ENCODE results near the gene CPT1B.
A peak's percentile ranks its signal among the peaks of the same experiment; 100 is the strongest.
"Not testable (repeated sequence)": the region's sequence is repeated elsewhere in the genome, so short reads cannot be mapped to it uniquely, and the experiment has no call there.

Gene CPT1B

DNA sequence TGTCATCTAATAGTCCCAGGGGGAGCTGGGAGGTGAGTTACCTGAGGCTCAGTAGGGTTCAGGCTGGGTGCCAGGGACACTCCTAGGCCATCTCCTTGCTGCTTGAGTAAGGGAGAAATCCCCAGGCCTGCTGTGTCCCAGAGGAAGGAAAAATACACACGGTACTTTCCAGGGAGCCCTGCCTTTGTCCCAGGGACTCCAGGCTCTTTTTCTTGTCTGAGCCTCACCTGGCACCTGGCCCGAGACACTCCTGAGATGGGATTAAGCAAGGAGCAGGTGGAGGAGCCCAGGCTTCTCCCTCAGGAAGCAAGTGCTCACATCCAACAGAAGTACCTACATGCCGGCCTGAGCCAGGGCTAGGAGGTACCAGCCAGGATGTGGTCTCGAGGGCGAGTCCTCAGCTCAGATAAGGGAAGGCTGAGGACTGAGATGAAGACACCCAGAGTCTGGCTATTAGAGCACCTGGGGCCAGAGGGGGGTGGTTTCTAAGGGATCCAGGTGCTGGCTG is 33.4 kb downstream of the CPT1B start:
- peaks cover 39% of the 10 kb centered on the region for H3K27me3 ChIP-seq (ENCODE audit: control insufficient read depth, insufficient read depth, low read length)
- no peaks in the 10 kb centered on the region for H3K9me3 ChIP-seq (ENCODE audit: control insufficient read depth, low read length)
- H3K4me1 ChIP-seq (ENCODE audit: control insufficient read depth, insufficient read depth, low read length), result peaks cover 40% of the 10 kb centered on the region
- no peaks in the 10 kb centered on the region for H3K36me3 ChIP-seq (ENCODE audit: control insufficient read depth, insufficient read depth, low read length)
- H3K9ac ChIP-seq (ENCODE audit: low read length), result peak overlapping the region; percentile 65
- no peak overlapping the region for H3K4me3 ChIP-seq (ENCODE audit: low read length)

DNA sequence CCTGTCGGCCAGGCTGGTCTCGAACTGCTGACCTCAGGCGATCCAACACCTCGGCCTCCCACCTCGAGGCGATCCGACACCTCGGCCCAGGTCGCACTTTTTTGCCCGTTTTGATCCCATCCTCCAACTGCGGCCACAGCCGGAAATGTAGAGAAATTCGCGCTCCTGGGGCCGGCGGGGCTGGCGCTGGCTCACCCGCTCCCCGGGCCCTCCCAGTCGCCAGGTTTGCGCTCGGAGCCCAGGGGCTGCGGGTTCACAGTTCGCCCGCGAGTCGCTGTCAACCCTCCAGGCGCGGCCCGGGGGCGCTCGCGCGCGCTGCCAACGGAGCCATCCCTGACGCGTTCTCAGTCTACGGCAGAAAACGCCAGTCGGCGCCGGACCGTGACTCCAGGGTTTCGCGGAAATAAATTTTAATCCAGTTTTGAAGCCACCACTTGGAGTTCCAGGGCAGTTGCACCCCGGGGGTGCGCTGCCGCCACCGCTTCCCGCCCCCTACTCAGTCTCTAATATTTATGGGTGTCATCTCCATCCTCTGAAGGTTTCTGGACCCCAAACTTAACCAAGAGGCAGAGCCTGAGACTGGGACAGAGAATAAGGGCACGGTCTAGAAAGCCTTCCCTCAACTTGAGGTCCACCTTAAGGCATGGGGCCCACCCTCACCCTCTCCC is 34.0 kb downstream of the CPT1B start:
- peak overlapping the region; percentile 65 for H3K9ac ChIP-seq (ENCODE audit: low read length)
- H3K27me3 ChIP-seq (ENCODE audit: control insufficient read depth, insufficient read depth, low read length), result peaks cover 36% of the 10 kb centered on the region

DNA sequence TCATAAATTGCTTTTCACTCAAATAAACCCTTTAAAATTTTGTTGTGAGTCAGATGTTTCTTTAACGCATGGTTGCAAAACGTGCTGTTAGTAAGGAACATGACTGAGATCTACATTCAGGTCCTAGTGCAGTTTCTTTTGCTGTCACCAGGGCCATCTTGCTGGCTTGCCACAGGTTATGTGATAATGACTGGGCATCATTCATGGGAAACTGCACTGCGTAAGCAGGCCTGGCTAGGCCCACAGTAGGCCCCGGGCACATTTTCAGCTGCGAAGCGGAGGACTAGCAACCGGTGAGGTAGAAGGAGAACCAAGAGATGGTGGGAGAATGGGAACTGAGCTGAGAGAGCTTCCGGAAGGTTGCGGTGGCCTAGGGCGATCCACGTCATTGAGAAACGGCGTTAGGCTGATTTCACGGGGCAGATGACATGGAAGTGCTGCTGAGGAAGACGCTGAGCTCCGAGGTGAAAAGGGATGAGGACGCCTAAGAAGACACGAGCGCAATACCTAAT is 35.8 kb downstream of the CPT1B start:
- Histone ChIP-seq H3K4me1 (ENCODE audit: control insufficient read depth, insufficient read depth, low read length) (peaks cover 46% of the 10 kb centered on the region), H3K36me3 (ENCODE audit: control insufficient read depth, insufficient read depth, low read length) (no peaks in the 10 kb centered on the region), H3K27me3 (ENCODE audit: control insufficient read depth, insufficient read depth, low read length) (peaks cover 19% of the 10 kb centered on the region), H3K9me3 (ENCODE audit: control insufficient read depth, low read length) (no peaks in the 10 kb centered on the region), H3K4me3 (ENCODE audit: low read length) (no peak overlapping the region), H3K9ac (ENCODE audit: low read length) (no peak overlapping the region)

More for the DNA sequence above, 34.0 kb downstream of the CPT1B start:
- no peaks in the 10 kb centered on the region for H3K36me3 ChIP-seq (ENCODE audit: control insufficient read depth, insufficient read depth, low read length)
- H3K4me1 ChIP-seq (ENCODE audit: control insufficient read depth, insufficient read depth, low read length), result peaks cover 44% of the 10 kb centered on the region
- no peaks in the 10 kb centered on the region for H3K9me3 ChIP-seq (ENCODE audit: control insufficient read depth, low read length)
- H3K4me3 ChIP-seq (ENCODE audit: low read length), result peak overlapping the region; percentile 8

DNA sequence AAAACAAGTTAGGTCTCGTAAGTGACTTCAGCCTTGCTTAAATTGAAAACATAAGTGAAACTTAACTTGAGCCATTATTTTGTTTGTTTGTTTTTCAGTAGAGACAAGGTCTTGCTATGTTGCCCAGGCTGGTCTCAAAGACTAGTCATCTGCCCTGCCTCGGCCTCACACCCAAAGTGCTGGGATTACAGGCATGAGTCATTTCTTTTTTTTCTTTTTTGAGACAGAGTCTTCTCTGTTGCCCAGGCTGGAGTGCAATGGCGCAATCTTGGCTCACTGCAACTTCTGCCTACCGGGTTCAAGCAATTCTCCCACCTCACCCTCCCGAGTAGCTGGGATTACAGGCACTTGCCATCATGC is 36.6 kb downstream of the CPT1B start:
- not testable (repeated sequence) for H3K9ac ChIP-seq (ENCODE audit: low read length); H3K4me3 ChIP-seq (ENCODE audit: low read length); H3K9me3 ChIP-seq (ENCODE audit: control insufficient read depth, low read length); H3K36me3 ChIP-seq (ENCODE audit: control insufficient read depth, insufficient read depth, low read length)
- H3K27me3 ChIP-seq (ENCODE audit: control insufficient read depth, insufficient read depth, low read length), result peaks cover 12% of the 10 kb centered on the region
- H3K4me1 ChIP-seq (ENCODE audit: control insufficient read depth, insufficient read depth, low read length), result peaks cover 46% of the 10 kb centered on the region

DNA sequence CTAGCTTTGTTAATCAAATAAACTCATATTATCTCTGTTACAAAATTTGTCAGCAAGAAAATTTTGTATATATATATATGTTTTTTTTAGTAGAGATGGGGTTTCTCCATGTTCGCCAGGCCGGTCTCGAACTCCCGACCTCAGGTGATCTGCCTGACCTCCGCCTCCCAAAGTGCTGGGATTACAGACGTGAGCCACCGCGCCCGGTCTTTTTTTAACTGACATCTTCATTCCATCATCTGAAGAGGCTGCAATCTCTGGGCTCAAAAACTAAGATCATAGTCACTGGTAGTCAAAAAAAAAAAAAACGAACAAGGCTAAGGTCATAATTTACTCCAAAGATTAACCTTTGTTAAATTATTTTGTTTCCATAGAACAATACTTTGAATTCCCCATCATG is 37.8 kb downstream of the CPT1B start:
- Histone ChIP-seq H3K9me3 (ENCODE audit: control insufficient read depth, low read length) (no peaks in the 10 kb centered on the region), H3K27me3 (ENCODE audit: control insufficient read depth, insufficient read depth, low read length) (peaks cover 4% of the 10 kb centered on the region), H3K36me3 (ENCODE audit: control insufficient read depth, insufficient read depth, low read length) (no peaks in the 10 kb centered on the region), H3K9ac (ENCODE audit: low read length) (no peak overlapping the region), H3K4me3 (ENCODE audit: low read length) (no peak overlapping the region), H3K4me1 (ENCODE audit: control insufficient read depth, insufficient read depth, low read length) (peaks cover 46% of the 10 kb centered on the region)

DNA sequence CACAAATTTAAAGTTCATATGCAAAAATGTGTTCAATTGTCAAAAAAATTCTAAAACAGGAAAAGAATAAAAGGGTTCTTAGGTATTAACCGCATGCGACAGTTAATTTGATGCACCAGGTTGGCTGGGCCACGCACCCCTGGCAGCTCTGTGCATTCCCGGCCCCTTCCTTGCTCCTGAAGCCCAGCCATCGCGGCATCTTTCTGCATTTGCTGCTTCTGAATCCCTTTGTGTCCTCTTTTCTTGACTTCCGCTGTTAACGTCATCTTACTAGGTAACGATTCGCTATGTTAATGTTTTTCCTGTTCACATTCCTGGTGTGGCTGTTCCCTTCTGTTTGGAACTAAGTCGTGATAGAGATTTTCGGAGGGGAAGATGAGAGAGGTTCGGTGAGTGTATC is 40.5 kb downstream of the CPT1B start:
- Histone ChIP-seq H3K4me1 (ENCODE audit: control insufficient read depth, insufficient read depth, low read length) (peaks cover 39% of the 10 kb centered on the region), H3K9ac (ENCODE audit: low read length) (peak overlapping the region; percentile 39), H3K36me3 (ENCODE audit: control insufficient read depth, insufficient read depth, low read length) (no peaks in the 10 kb centered on the region), H3K27me3 (ENCODE audit: control insufficient read depth, insufficient read depth, low read length) (no peaks in the 10 kb centered on the region), H3K4me3 (ENCODE audit: low read length) (no peak overlapping the region), H3K9me3 (ENCODE audit: control insufficient read depth, low read length) (no peaks in the 10 kb centered on the region)

DNA sequence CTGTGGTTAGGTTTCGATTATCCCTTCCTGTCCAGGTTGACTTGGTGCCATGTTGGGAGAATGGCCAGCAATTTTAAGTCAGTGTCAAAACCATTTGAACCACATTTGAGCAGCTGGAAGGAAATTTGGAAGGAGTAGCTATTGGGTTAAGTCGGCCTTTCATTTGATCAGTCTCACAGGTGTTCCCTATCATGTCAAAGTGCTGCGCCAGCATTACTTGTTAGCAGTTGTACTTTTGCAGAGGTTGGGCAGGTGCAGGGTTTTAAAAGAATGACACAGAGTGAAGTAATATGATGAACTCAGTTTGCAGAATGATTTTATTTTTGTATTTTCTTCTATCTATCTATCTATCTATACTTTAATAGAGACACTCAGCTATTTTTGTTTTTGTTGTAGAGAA is 42.0 kb downstream of the CPT1B start:
- Histone ChIP-seq H3K27me3 (ENCODE audit: control insufficient read depth, insufficient read depth, low read length) (no peaks in the 10 kb centered on the region), H3K9me3 (ENCODE audit: control insufficient read depth, low read length) (no peaks in the 10 kb centered on the region), H3K4me3 (ENCODE audit: low read length) (no peak overlapping the region), H3K9ac (ENCODE audit: low read length) (no peak overlapping the region), H3K36me3 (ENCODE audit: control insufficient read depth, insufficient read depth, low read length) (no peaks in the 10 kb centered on the region), H3K4me1 (ENCODE audit: control insufficient read depth, insufficient read depth, low read length) (peaks cover 47% of the 10 kb centered on the region)

DNA sequence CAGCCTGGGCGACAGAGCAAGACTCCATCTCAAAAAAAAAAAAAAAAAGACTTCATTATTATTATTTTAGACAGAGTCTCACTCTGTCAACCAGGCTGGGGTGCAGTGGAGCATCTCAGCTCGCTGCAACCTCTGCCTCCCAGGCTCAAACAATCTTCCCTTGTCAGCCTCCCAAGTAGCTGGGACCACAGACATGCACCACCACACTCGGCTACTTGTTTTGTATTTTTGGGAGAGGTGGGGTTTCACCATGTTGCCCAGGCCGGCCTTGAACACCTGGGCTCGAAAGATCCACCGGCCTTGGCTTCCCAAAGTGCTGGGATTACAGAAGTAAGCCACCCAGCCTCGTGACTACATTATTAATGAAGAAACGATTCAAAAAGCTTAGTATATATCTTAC is 43.1 kb downstream of the CPT1B start:
- Histone ChIP-seq H3K4me1 (ENCODE audit: control insufficient read depth, insufficient read depth, low read length) (peaks cover 49% of the 10 kb centered on the region), H3K4me3 (ENCODE audit: low read length) (no peak overlapping the region), H3K9me3 (ENCODE audit: control insufficient read depth, low read length) (no peaks in the 10 kb centered on the region), H3K9ac (ENCODE audit: low read length) (no peak overlapping the region), H3K36me3 (ENCODE audit: control insufficient read depth, insufficient read depth, low read length) (no peaks in the 10 kb centered on the region), H3K27me3 (ENCODE audit: control insufficient read depth, insufficient read depth, low read length) (no peaks in the 10 kb centered on the region)

DNA sequence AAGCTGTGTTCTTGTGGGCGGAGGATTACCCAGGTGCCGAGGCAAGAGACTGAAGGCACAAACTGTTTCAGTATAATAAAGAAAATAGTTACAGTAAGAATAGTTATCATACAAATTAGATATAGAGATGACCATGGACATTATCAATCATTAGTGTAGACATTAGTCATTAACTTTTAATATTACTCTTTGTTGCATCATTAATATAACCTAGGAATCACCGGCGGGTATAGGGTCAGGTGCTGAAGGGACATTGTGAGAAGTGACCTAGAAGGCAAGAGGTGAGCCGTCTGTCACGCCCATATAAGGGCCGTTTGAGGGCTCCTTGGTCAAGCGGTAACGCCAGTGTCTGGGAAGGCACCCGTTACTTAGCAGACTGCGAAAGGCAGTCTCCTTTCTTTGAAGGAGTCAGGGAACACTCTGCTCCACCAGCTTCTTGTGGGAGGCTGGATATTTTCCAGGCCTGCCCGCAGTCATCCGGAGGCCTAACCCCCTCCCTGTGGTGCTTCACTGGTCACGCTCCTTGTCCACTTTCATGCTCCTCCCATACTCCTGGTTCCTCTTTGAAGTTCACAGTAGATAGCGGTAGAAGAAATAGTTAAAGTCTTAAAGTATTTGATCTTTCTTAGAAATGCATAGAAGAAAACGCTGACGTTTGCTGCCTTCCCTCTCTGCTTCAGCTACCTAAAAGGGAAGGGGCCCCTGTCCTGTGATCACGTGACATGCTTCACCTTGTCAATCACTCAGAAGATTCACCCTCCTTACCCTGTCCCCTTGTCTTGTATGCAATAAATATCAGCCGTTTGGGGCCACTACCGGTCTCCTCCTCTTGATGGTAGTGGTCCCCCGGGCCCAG is 44.1 kb downstream of the CPT1B start:
- not testable (repeated sequence) for H3K4me3 ChIP-seq (ENCODE audit: low read length); H3K9ac ChIP-seq (ENCODE audit: low read length); H3K9me3 ChIP-seq (ENCODE audit: control insufficient read depth, low read length); H3K27me3 ChIP-seq (ENCODE audit: control insufficient read depth, insufficient read depth, low read length); H3K36me3 ChIP-seq (ENCODE audit: control insufficient read depth, insufficient read depth, low read length)
- H3K4me1 ChIP-seq (ENCODE audit: control insufficient read depth, insufficient read depth, low read length), result peaks cover 45% of the 10 kb centered on the region

DNA sequence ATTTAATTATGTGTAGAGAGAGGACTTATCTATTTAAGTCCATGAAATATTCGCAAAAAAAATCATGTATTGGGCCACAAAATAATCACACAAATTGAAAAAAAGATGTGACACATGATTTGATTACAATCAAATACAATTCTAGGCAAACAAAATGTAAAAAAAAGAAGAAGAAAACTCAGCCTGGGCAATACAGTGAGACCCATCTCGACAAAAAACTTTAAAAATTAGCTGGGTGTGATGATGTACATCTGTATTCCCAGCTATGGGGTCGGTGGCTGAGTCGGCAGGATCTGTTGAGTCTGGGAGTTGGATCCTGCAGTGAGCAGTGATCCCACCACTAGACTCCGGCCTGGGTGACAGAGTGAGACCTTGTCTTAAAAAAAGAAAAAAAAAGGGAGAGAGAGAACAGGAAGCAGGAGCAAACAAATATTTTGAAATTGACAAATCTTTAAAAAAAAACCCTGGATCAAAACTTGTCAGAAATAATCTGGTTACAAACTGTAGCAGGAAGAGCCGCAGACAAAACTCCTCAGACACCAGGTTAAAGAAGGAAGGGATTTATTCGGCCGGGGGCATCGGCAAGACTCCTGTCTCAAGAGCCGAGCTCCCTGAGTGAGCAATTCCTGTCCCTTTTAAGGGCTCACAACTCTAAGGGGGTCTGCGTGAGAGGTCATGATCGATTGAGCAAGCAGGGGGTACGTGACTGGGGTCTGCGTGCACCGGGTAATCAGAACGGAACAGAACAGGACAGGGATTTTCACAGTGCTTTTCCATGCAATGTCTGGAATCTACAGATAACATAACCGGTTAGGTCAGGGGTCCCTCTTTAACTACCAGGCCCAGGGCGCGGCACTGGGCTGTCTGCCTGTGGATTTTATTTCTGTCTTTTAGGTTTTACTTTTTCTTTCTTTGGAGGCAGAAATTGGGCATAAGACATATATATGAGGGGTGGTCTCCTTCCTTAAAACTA is 45.1 kb downstream of the CPT1B start:
- Histone ChIP-seq H3K9ac (ENCODE audit: low read length) (peak overlapping the region; percentile 99), H3K27me3 (ENCODE audit: control insufficient read depth, insufficient read depth, low read length) (no peaks in the 10 kb centered on the region), H3K4me1 (ENCODE audit: control insufficient read depth, insufficient read depth, low read length) (peaks cover 39% of the 10 kb centered on the region), H3K9me3 (ENCODE audit: control insufficient read depth, low read length) (no peaks in the 10 kb centered on the region), H3K4me3 (ENCODE audit: low read length) (no peak overlapping the region), H3K36me3 (ENCODE audit: control insufficient read depth, insufficient read depth, low read length) (no peaks in the 10 kb centered on the region)

DNA sequence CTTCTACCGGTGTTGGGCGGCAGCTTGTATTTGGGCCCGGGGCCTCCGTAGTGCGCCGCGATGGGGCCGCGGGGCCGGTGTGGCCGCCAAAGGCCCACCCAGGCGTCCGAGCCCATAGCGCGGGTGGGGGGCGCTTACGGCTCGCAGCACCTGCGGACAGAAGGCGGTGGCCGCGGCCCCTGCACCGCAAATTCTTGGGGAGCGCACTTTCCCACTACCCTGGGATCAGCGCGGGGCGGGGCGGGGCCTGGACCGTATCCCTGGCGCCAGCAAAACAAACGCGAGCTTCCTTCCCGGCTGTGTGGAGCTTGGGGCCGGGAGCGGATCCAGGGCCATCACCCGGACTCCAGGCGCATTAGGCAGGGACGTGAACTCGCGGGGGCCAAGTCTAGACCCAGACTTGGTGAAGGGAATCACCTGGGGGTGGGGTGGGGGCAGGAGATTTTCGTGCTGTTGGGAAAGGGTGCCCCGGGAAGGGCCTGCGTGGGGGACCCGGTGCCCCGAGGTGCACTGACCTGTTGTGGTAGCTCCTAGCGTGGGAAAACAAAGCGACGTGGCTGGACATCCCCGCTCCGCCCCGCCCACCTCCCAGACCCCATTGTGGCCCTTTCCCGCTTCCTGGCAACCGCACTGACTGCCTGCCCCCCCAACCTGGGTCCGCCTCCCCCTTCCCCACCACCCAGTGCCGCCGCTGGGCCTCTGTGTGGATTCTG is 46.1 kb downstream of the CPT1B start:
- Histone ChIP-seq H3K9me3 (ENCODE audit: control insufficient read depth, low read length) (no peaks in the 10 kb centered on the region), H3K4me1 (ENCODE audit: control insufficient read depth, insufficient read depth, low read length) (peaks cover 39% of the 10 kb centered on the region), H3K36me3 (ENCODE audit: control insufficient read depth, insufficient read depth, low read length) (no peaks in the 10 kb centered on the region), H3K4me3 (ENCODE audit: low read length) (peak overlapping the region; percentile 19), H3K9ac (ENCODE audit: low read length) (peak overlapping the region; percentile 99), H3K27me3 (ENCODE audit: control insufficient read depth, insufficient read depth, low read length) (no peaks in the 10 kb centered on the region)

Data from mucosa of stomach (tissue), 1 donor.